Panc1 (cell line): ENCODE data around the gene GBE1. TPM values are rescaled to one million over a fixed set of nuclear protein-coding genes. Genes with fewer than 3 reads are reported as not detected.
A peak's percentile ranks its signal among the peaks of the same experiment; 100 is the strongest.

Source experiments
- ATAC-seq: fragments of 200-7000 bp; cut with Tn5 transposase; 2 replicates; pipeline ENCODE4 v1.9.1; 2020; ENCODE audit warnings: mild to moderate bottlenecking, moderate library complexity
- BruUV-seq: library from RNA; stranded (reverse); fragments of 400-500 nt; replicated peaks from 2 replicates; lab custom pipeline; 2021; lab: Mats Ljungman, UMichigan
- CTCF ChIA-PET: fragments of 300-600 bp; sonication (Branson Sonifier 250); formaldehyde crosslinking; loops from one replicate; lab custom pipeline; 2022; ENCODE audit warnings: antibody characterized with exemption; lab: Charles Lee
- POLR2A ChIA-PET: fragments of 300-600 bp; sonication (Branson Sonifier 250); formaldehyde crosslinking; loops from one replicate; lab custom pipeline; 2022; ENCODE audit warnings: antibody characterized with exemption; lab: Charles Lee
- DNase-seq: peaks from one replicate; pipeline ENCODE4 v3.0.0-alpha.2; 2010; ENCODE audit warnings: low read depth, low spot score
- H3K27ac ChIP-seq: 2 replicates; pipeline ENCODE4 v1.5.1; 2011; ENCODE audit warnings: mild to moderate bottlenecking, low read length, inconsistent platforms
- H3K27me3 ChIP-seq: fragments of 200-500 bp; sonication (Bioruptor generic); 2 replicates; pipeline ENCODE4 v1.6.0; 2014; ENCODE audit warnings: low read length, inconsistent platforms; ENCODE audit not compliant: control insufficient read depth, insufficient read depth
- H3K36me3 ChIP-seq: fragments of 200-500 bp; sonication (Bioruptor generic); 2 replicates; pipeline ENCODE4 v1.5.1; 2014; ENCODE audit warnings: inconsistent platforms, mild to moderate bottlenecking, low read length, moderate library complexity; ENCODE audit not compliant: control insufficient read depth, insufficient read depth
- H3K4me1 ChIP-seq: 2 replicates; pipeline ENCODE4 v1.5.1; 2011; ENCODE audit warnings: inconsistent platforms, mild to moderate bottlenecking, low read length, moderate library complexity; ENCODE audit not compliant: control insufficient read depth, insufficient read depth
- H3K4me3 ChIP-seq, 2 experiments: 2 replicates each; pipeline ENCODE4 v1.5.1; 2011 to 2012; ENCODE audit warnings: low read depth in 2 of 2, low read length in 2 of 2, mild to moderate bottlenecking in 2 of 2, inconsistent platforms in 1 of 2, moderate library complexity in 1 of 2
- H3K9me3 ChIP-seq: fragments of 200-500 bp; sonication (Bioruptor generic); 2 replicates; pipeline ENCODE4 v1.5.1; 2014; ENCODE audit warnings: low read depth, mild to moderate bottlenecking, inconsistent platforms, low read length, moderate library complexity; ENCODE audit not compliant: control insufficient read depth, insufficient read depth
- CTCF ChIP-seq: fragments of 450-650 bp; IDR thresholded peaks from 2 replicates; pipeline ENCODE4 v1.5.1; 2017; ENCODE audit warnings: mild to moderate bottlenecking
- POLR2AphosphoS5 ChIP-seq: IDR thresholded peaks from 2 replicates; pipeline ENCODE4 v1.6.1; 2012; ENCODE audit warnings: mild to moderate bottlenecking, low read depth, low read length, moderate library complexity
- REST ChIP-seq, 2 experiments: IDR thresholded peaks; 2 replicates each; pipeline ENCODE4 v1.6.1; 2011 to 2012; ENCODE audit warnings: low read depth in 2 of 2, control low read depth in 1 of 2, low read length in 1 of 2, mild to moderate bottlenecking in 1 of 2, moderate library complexity in 1 of 2; ENCODE audit not compliant: insufficient read depth in 1 of 2
- SIN3A ChIP-seq: IDR thresholded peaks from 2 replicates; pipeline ENCODE4 v1.6.1; 2012; ENCODE audit warnings: low read depth, mild to moderate bottlenecking, low read length, moderate library complexity, borderline replicate concordance; ENCODE audit not compliant: insufficient read depth
- TCF7L2 ChIP-seq: IDR thresholded peaks from 2 replicates; pipeline ENCODE4 v1.6.1; 2011; ENCODE audit warnings: mild to moderate bottlenecking, low read depth, low read length, inconsistent platforms
- in situ Hi-C: cut with HindIII; loops from 2 replicates; pipeline ENCODE4 v1.10.0; 2016; ENCODE audit warnings: low sequenced_read_pairs, low pct_unique_long_range_greater_than_20kb
- intact Hi-C: fragments of 100-400 bp; cut with micrococcal nuclease; formaldehyde crosslinking; loops from one replicate; pipeline ENCODE4 v1.10.0; 2022; ENCODE audit not compliant: unreplicated experiment
- total RNA-seq: library from RNA; stranded (reverse); gene quantifications from one replicate; pipeline ENCODE4 v1.2.1, GENCODE V29; 2021; ENCODE audit not compliant: unreplicated experiment

GBE1 gene
- total RNA-seq, 1 experiment from 2014 or later = 30.4 TPM

- H3K4me1 ChIP-seq = no peaks in the 10 kb centered on the region
- H3K27me3 ChIP-seq = no peaks in the 10 kb centered on the region
- ChIA-PET CTCF (interaction anchor here (0.9 kb wide), 1 partner anchor 137 kb away, joined by 3 read pairs; no protein-coding TSS in a partner anchor), POLR2A (no interaction called here)
- DNase-seq (no peak), ATAC-seq (no peak)
- no peak overlapping the region for H3K4me3 ChIP-seq
- no peaks in the 10 kb centered on the region for H3K9me3 ChIP-seq
- H3K27ac ChIP-seq = no peak overlapping the region
- TF ChIP-seq POLR2AphosphoS5 (no peak), CTCF (peak; percentile 64; the same call in 1 of the 2 replicates), SIN3A (no peak), REST (IDR thresholded peaks at IDR 0.05; ENCODE audit: insufficient read depth in 1 of 2, low read depth in 2 of 2, low read length in 1 of 2) (no peak)
- no peaks in the 10 kb centered on the region for H3K36me3 ChIP-seq
- intact Hi-C loops = no loop called here
- in situ Hi-C loops = no loop called here
- no TSS peak for BruUV-seq
Observed at GRCh38 chr3:81666502-81667121, 94.8 kb downstream of the GBE1 start.

- Histone ChIP-seq H3K4me1 (no peaks in the 10 kb centered on the region), H3K27ac (no peak overlapping the region), H3K27me3 (no peaks in the 10 kb centered on the region), H3K4me3 (no peak overlapping the region), H3K9me3 (no peaks in the 10 kb centered on the region), H3K36me3 (no peaks in the 10 kb centered on the region)
- TF ChIP-seq TCF7L2 (no peak), CTCF (no peak), REST (IDR thresholded peaks at IDR 0.05; ENCODE audit: insufficient read depth in 1 of 2, low read depth in 2 of 2, low read length in 1 of 2) (no peak)
- CTCF ChIA-PET = no interaction called here
- intact Hi-C loops = no loop called here
- in situ Hi-C loops = no loop called here
- POLR2A ChIA-PET = no interaction called here
- DNase-seq (no peak), ATAC-seq (no peak)
- no TSS peak for BruUV-seq
Observed at GRCh38 chr3:81663114-81663513, 98.3 kb downstream of the GBE1 start.
